ENCODE measurements around the gene FAHD2A. TPM values are rescaled to one million over a fixed set of nuclear protein-coding genes. Genes with fewer than 3 reads are reported as not detected.

The FAHD2A gene
- total RNA-seq, 1 donor from 2014 or later, result 27.4 TPM

GRCh38 chr2:95388091-95388692, 14.3 kb upstream of the FAHD2A start:
- no peak overlapping the region for H3K4me3 Mint-ChIP-seq (ENCODE audit: unreplicated experiment)
- DNase-seq (ENCODE audit: low spot score), result no peak

GRCh38 chr2:95388856-95389244, 13.7 kb upstream of the FAHD2A start:
- no peak for TF ChIP-seq CTCF (IDR thresholded peaks at IDR 0.05)
- Mint-ChIP-seq H3K9me3 (ENCODE audit: low read depth) (no peaks in the 10 kb centered on the region), H3K27ac (ENCODE audit: unreplicated experiment) (no peak overlapping the region), H3K36me3 (ENCODE audit: low read depth) (no peaks in the 10 kb centered on the region), H3K4me1 (ENCODE audit: low read depth) (peaks cover 9% of the 10 kb centered on the region), H3K4me3 (ENCODE audit: unreplicated experiment) (no peak overlapping the region), H3K27me3 (ENCODE audit: low read depth) (peaks cover 3% of the 10 kb centered on the region)
- no peak for DNase-seq (ENCODE audit: low spot score)

More at GRCh38 chr2:95388091-95388692, 14.3 kb upstream of the FAHD2A start:
- no peak for TF ChIP-seq CTCF (IDR thresholded peaks at IDR 0.05)
- H3K4me1 Mint-ChIP-seq (ENCODE audit: low read depth), result peaks cover 9% of the 10 kb centered on the region
- no peak overlapping the region for H3K27ac Mint-ChIP-seq (ENCODE audit: unreplicated experiment)
- H3K9me3 Mint-ChIP-seq (ENCODE audit: low read depth), result no peaks in the 10 kb centered on the region
- peaks cover 3% of the 10 kb centered on the region for H3K27me3 Mint-ChIP-seq (ENCODE audit: low read depth)
- H3K36me3 Mint-ChIP-seq (ENCODE audit: low read depth), result no peaks in the 10 kb centered on the region

GRCh38 chr2:95389245-95390119, 13.0 kb upstream of the FAHD2A start:
- Mint-ChIP-seq H3K27ac (ENCODE audit: unreplicated experiment) (no peak overlapping the region), H3K36me3 (ENCODE audit: low read depth) (no peaks in the 10 kb centered on the region), H3K27me3 (ENCODE audit: low read depth) (peaks cover 3% of the 10 kb centered on the region), H3K9me3 (ENCODE audit: low read depth) (no peaks in the 10 kb centered on the region), H3K4me3 (ENCODE audit: unreplicated experiment) (no peak overlapping the region), H3K4me1 (ENCODE audit: low read depth) (peaks cover 9% of the 10 kb centered on the region)
- no peak for DNase-seq (ENCODE audit: low spot score)
- TF ChIP-seq CTCF (IDR thresholded peaks at IDR 0.05), result peak; percentile 90

GRCh38 chr2:95390272-95390880, 12.1 kb upstream of the FAHD2A start:
- Mint-ChIP-seq H3K9me3 (ENCODE audit: low read depth) (no peaks in the 10 kb centered on the region), H3K36me3 (ENCODE audit: low read depth) (no peaks in the 10 kb centered on the region)

More at GRCh38 chr2:95390272-95390880, 12.1 kb upstream of the FAHD2A start:
- Mint-ChIP-seq H3K27ac (ENCODE audit: unreplicated experiment) (no peak overlapping the region), H3K27me3 (ENCODE audit: low read depth) (peaks cover 3% of the 10 kb centered on the region), H3K4me1 (ENCODE audit: low read depth) (peaks cover 4% of the 10 kb centered on the region), H3K4me3 (ENCODE audit: unreplicated experiment) (no peak overlapping the region)
- no peak for TF ChIP-seq CTCF (IDR thresholded peaks at IDR 0.05)
- no peak for DNase-seq (ENCODE audit: low spot score)
